Medulla oblongata (tissue), 1 donor: ENCODE data around the gene RHBDD1.

Experiments used
- DNase-seq: peaks from one replicate; pipeline ENCODE4 v3.0.0-alpha.2; 2015; ENCODE audit errors: extremely low spot score

RHBDD1 gene

GRCh38 chr2:226845386-226846116, 9.7 kb downstream of the RHBDD1 start:
- DNase-seq = no peak

GRCh38 chr2:226847090-226847489, 11.2 kb downstream of the RHBDD1 start:
- DNase-seq = no peak

- no peak for DNase-seq
Observed at GRCh38 chr2:226847511-226847910, 11.7 kb downstream of the RHBDD1 start.

- no peak for DNase-seq
Observed at GRCh38 chr2:226849349-226849748, 13.5 kb downstream of the RHBDD1 start.

- no peak for DNase-seq
Observed at GRCh38 chr2:226850024-226850423, 14.2 kb downstream of the RHBDD1 start.

- DNase-seq = no peak
Observed at GRCh38 chr2:226855787-226856186, 19.9 kb downstream of the RHBDD1 start.

- no peak for DNase-seq
Observed at GRCh38 chr2:226860087-226860486, 24.2 kb downstream of the RHBDD1 start.

GRCh38 chr2:226862623-226863022, 26.8 kb downstream of the RHBDD1 start:
- no peak for DNase-seq

- DNase-seq = no peak
Observed at GRCh38 chr2:226865273-226865672, 29.4 kb downstream of the RHBDD1 start.

GRCh38 chr2:226865710-226866109, 29.9 kb downstream of the RHBDD1 start:
- no peak for DNase-seq

GRCh38 chr2:226868331-226869162, 32.7 kb downstream of the RHBDD1 start:
- no peak for DNase-seq

- DNase-seq = peak; percentile 45
Observed at GRCh38 chr2:226869371-226869770, 33.5 kb downstream of the RHBDD1 start.

GRCh38 chr2:226873051-226873620, 37.3 kb downstream of the RHBDD1 start:
- DNase-seq = no peak

GRCh38 chr2:226873826-226874225, 38.0 kb downstream of the RHBDD1 start:
- no peak for DNase-seq

- peak; percentile 29 for DNase-seq
Observed at GRCh38 chr2:226874749-226875148, 38.9 kb downstream of the RHBDD1 start.

GRCh38 chr2:226875438-226876225, 39.8 kb downstream of the RHBDD1 start:
- DNase-seq = peak; percentile 15

- DNase-seq = peak; percentile 68
Observed at GRCh38 chr2:226877491-226877890, 41.6 kb downstream of the RHBDD1 start.

- no peak for DNase-seq
Observed at GRCh38 chr2:226881287-226881686, 45.4 kb downstream of the RHBDD1 start.

GRCh38 chr2:226882606-226883005, 46.8 kb downstream of the RHBDD1 start:
- no peak for DNase-seq

GRCh38 chr2:226883296-226883795, 47.5 kb downstream of the RHBDD1 start:
- no peak for DNase-seq

GRCh38 chr2:226884166-226884565, 48.3 kb downstream of the RHBDD1 start:
- DNase-seq = no peak
